WTC11 (cell line): ENCODE measurements around the gene SPEM1.

Experiments
- CREB1 ChIP-seq: sonication (generic); formaldehyde crosslinking; IDR thresholded peaks from 2 replicates; pipeline ENCODE4 v1.8.0; 2023; ENCODE audit warnings: mild to moderate bottlenecking, missing genetic modification reagents
- CTCF ChIP-seq: fragments of 200-600 bp; IDR thresholded peaks from 2 replicates; pipeline ENCODE4 v1.8.0; 2022; ENCODE audit warnings: antibody characterized with exemption
- SMAD3 ChIP-seq: sonication (generic); formaldehyde crosslinking; IDR thresholded peaks from 2 replicates; pipeline ENCODE4 v1.8.0; 2022; ENCODE audit warnings: missing genetic modification reagents, mild to moderate bottlenecking, borderline replicate concordance
- TF ChIP-seq, protein P1 (sequence below): sonication (generic); formaldehyde crosslinking; IDR thresholded peaks from 2 replicates; pipeline ENCODE4 v1.8.1; 2022; ENCODE audit warnings: missing genetic modification reagents, borderline replicate concordance
- TF ChIP-seq, protein P2 (sequence below): sonication (generic); formaldehyde crosslinking; IDR thresholded peaks from 2 replicates; pipeline ENCODE4 v1.8.1; 2023; ENCODE audit warnings: mild to moderate bottlenecking, missing genetic modification reagents

GRCh38 chr17:7464081-7464480, 44.0 kb downstream of the SPEM1 start:
- TF ChIP-seq CREB1 (CRISPR knock-in tag) (no peak), CTCF (no peak), SMAD3 (CRISPR knock-in tag) (no peak)
- TF ChIP-seq, protein P1, sequence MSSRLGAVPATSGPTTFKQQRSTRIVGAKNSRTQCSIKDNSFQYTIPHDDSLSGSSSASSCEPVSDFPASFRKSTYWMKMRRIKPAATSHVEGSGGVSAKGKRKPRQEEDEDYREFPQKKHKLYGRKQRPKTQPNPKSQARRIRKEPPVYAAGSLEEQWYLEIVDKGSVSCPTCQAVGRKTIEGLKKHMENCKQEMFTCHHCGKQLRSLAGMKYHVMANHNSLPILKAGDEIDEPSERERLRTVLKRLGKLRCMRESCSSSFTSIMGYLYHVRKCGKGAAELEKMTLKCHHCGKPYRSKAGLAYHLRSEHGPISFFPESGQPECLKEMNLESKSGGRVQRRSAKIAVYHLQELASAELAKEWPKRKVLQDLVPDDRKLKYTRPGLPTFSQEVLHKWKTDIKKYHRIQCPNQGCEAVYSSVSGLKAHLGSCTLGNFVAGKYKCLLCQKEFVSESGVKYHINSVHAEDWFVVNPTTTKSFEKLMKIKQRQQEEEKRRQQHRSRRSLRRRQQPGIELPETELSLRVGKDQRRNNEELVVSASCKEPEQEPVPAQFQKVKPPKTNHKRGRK = no peak
- TF ChIP-seq, protein P2, sequence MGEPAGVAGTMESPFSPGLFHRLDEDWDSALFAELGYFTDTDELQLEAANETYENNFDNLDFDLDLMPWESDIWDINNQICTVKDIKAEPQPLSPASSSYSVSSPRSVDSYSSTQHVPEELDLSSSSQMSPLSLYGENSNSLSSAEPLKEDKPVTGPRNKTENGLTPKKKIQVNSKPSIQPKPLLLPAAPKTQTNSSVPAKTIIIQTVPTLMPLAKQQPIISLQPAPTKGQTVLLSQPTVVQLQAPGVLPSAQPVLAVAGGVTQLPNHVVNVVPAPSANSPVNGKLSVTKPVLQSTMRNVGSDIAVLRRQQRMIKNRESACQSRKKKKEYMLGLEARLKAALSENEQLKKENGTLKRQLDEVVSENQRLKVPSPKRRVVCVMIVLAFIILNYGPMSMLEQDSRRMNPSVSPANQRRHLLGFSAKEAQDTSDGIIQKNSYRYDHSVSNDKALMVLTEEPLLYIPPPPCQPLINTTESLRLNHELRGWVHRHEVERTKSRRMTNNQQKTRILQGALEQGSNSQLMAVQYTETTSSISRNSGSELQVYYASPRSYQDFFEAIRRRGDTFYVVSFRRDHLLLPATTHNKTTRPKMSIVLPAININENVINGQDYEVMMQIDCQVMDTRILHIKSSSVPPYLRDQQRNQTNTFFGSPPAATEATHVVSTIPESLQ = no peak
